GM12878 (cell line): Measurements from ENCODE around the gene RARA. TPM values are rescaled to one million over a fixed set of nuclear protein-coding genes. Genes with fewer than 3 reads are reported as not detected.
A peak's percentile ranks its signal among the peaks of the same experiment; 100 is the strongest.

ENCODE experiments used
- ATAC-seq: fragments of 200-7000 bp; cut with Tn5 transposase; 3 replicates; pipeline ENCODE4 v1.9.1; 2020; ENCODE audit warnings: mild to moderate bottlenecking, moderate library complexity
- BruUV-seq: library from RNA; stranded (reverse); fragments of 400-500 nt; replicated peaks from 2 replicates; lab custom pipeline; 2021; lab: Mats Ljungman, UMichigan
- CTCF ChIA-PET: fragments of 300-600 bp; sonication (Branson Sonifier 250); formaldehyde crosslinking; extraction: SDS; loops from one replicate; lab custom pipeline; 2021; ENCODE audit warnings: inconsistent platforms; lab: Yijun Ruan, JAX
- POLR2A ChIA-PET: fragments of 350-600 bp; formaldehyde crosslinking; extraction: SDS; loops from one replicate; lab custom pipeline; 2021; ENCODE audit warnings: inconsistent platforms; lab: Charles Lee
- RAD21 ChIA-PET: fragments of 300-600 bp; sonication (Branson Sonifier 250); formaldehyde crosslinking; loops from one replicate; lab custom pipeline; 2023; ENCODE audit warnings: antibody characterized with exemption; ENCODE audit not compliant: unreplicated experiment; lab: Charles Lee
- SMC1A ChIA-PET: fragments of 300-600 bp; sonication (Branson Sonifier 250); formaldehyde crosslinking; loops from one replicate; lab custom pipeline; 2023; ENCODE audit not compliant: unreplicated experiment, uncharacterized antibody; lab: Charles Lee
- DNase-seq: peaks from one replicate; pipeline ENCODE4 v3.0.0-alpha.2; 2011; ENCODE audit warnings: low read depth, low spot score
- FAIRE-seq: peaks from 3 replicates; lab custom pipeline; 2011; peaks lifted over from hg19 to GRCh38; lab: Jason Lieb, UNC
- H2AFZ ChIP-seq: 2 replicates; pipeline ENCODE4 v1.6.0; 2011; ENCODE audit warnings: low read depth, low read length, control low read depth; ENCODE audit not compliant: control insufficient read depth
- H3K27ac ChIP-seq: 2 replicates; pipeline ENCODE4 v1.5.1; 2011; ENCODE audit warnings: control low read depth; ENCODE audit not compliant: control insufficient read depth, insufficient read depth
- H3K27me3 ChIP-seq, 2 experiments: replicated peaks in 1 of 2; 2 replicates each; pipeline versions ENCODE4 v1.6.0 to v1.6.1; 2011; ENCODE audit warnings: low read length in 1 of 2; ENCODE audit not compliant: control insufficient read depth in 2 of 2, insufficient read depth in 2 of 2
- H3K36me3 ChIP-seq, 2 experiments: 2 replicates each; pipeline ENCODE4 v1.5.1; 2011; ENCODE audit warnings: low read length in 1 of 2; ENCODE audit not compliant: control insufficient read depth in 2 of 2, insufficient read depth in 2 of 2
- H3K4me1 ChIP-seq: 2 replicates; pipeline ENCODE4 v1.6.1; 2011; ENCODE audit warnings: mild to moderate bottlenecking, low read length, moderate library complexity, mixed read lengths; ENCODE audit not compliant: control insufficient read depth, insufficient read depth
- H3K4me2 ChIP-seq: 2 replicates; pipeline ENCODE4 v1.6.0; 2011; ENCODE audit warnings: control low read depth; ENCODE audit not compliant: control insufficient read depth, insufficient read depth
- H3K4me3 ChIP-seq: fragments of 200-600 bp; sonication (generic); 2 replicates; pipeline ENCODE4 v1.5.1; 2016
- H3K79me2 ChIP-seq: 2 replicates; pipeline ENCODE4 v1.6.0; 2011; ENCODE audit warnings: low read length; ENCODE audit not compliant: control insufficient read depth, insufficient read depth
- H3K9ac ChIP-seq: 2 replicates; pipeline ENCODE4 v1.8.0; 2011; ENCODE audit warnings: low read length, control low read depth, mixed read lengths; ENCODE audit not compliant: control insufficient read depth, insufficient read depth
- H3K9me3 ChIP-seq: replicated peaks from 3 replicates; pipeline ENCODE4 v1.5.1; 2011; ENCODE audit warnings: mild to moderate bottlenecking, low read length; ENCODE audit not compliant: control insufficient read depth, insufficient read depth
- H4K20me1 ChIP-seq: 2 replicates; pipeline ENCODE4 v1.6.0; 2011; ENCODE audit not compliant: control insufficient read depth, insufficient read depth
- CBFB ChIP-seq: IDR thresholded peaks from 2 replicates; pipeline ENCODE4 v1.6.1; 2016; ENCODE audit warnings: antibody characterized with exemption, low read depth
- CBX3 ChIP-seq: fragments of 200-600 bp; sonication (generic); IDR thresholded peaks from 2 replicates; pipeline ENCODE4 v1.6.1; 2016; ENCODE audit warnings: low read depth, borderline replicate concordance
- CBX5 ChIP-seq: sonication (generic); IDR thresholded peaks from 2 replicates; pipeline ENCODE4 v1.6.1; 2016; ENCODE audit warnings: low read depth, moderate library complexity, mild to moderate bottlenecking, inconsistent platforms
- EED ChIP-seq: sonication (generic); IDR thresholded peaks from 2 replicates; pipeline ENCODE4 v1.6.1; 2016; ENCODE audit warnings: antibody characterized with exemption, low read depth
- JUNB ChIP-seq: IDR thresholded peaks from 2 replicates; pipeline ENCODE4 v1.6.1; 2016; ENCODE audit warnings: antibody characterized with exemption, mild to moderate bottlenecking
- SMARCA5 ChIP-seq: fragments of 450-650 bp; IDR thresholded peaks from 2 replicates; pipeline ENCODE4 v1.6.1; 2017; ENCODE audit warnings: mild to moderate bottlenecking
- SUPT20H ChIP-seq: IDR thresholded peaks from 2 replicates; pipeline ENCODE4 v1.6.1; 2011; ENCODE audit warnings: low read depth, mild to moderate bottlenecking, low read length, moderate library complexity, borderline replicate concordance; ENCODE audit not compliant: control insufficient read depth
- TARDBP ChIP-seq: IDR thresholded peaks from 2 replicates; pipeline ENCODE4 v1.6.1; 2016; ENCODE audit warnings: borderline replicate concordance
- ZNF207 ChIP-seq: fragments of 450-650 bp; IDR thresholded peaks from 2 replicates; pipeline ENCODE4 v1.6.1; 2014; ENCODE audit warnings: antibody characterized with exemption, mild to moderate bottlenecking, borderline replicate concordance
- WGBS: methylation state at CpG from one replicate; pipeline ENCODE4 v1.1.6; 2016; ENCODE audit warnings: low lambda C conversion rate; ENCODE audit not compliant: insufficient replicate concordance, insufficient coverage; ENCODE audit errors: missing lambda C conversion rate; 5-methylcytosine and 5-hydroxymethylcytosine counted together
- in situ Hi-C: fragments of 300-500 bp; cut with MboI; formaldehyde crosslinking; loops from 9 replicates; pipeline ENCODE4 v1.14.3; 2018; ENCODE audit warnings: mixed read lengths
- intact Hi-C: fragments of 100-400 bp; cut with micrococcal nuclease; formaldehyde crosslinking; loops from one replicate; pipeline ENCODE4 v1.14.2; 2022; ENCODE audit not compliant: unreplicated experiment
- polyA plus RNA-seq, 11 experiments: library from polyadenylated mRNA; depleted of rRNA in 4 of 11; unstranded in 6 of 11; stranded (reverse) in 5 of 11; fragments of >200 nt; fragmentation: Nextera tagmentation in 4 of 11; fragmentation: Illumina TruSeq in 1 of 11; extraction: Ambion mirVana in 4 of 11; extraction: Trizol in 1 of 11; gene quantifications; 1 replicate in 1 of 11; 2 replicates in 10 of 11; pipeline versions ENCODE4 v1.2.1 to v1.2.3, GENCODE V29; 2011 to 2016; ENCODE audit warnings: inconsistent platforms in 2 of 11, missing spikeins in 2 of 11, low read depth in 1 of 11
- total RNA-seq, 4 experiments: library from RNA; depleted of rRNA in 3 of 4; stranded (reverse); fragments of >200 nt in 3 of 4; fragmentation: Illumina TruSeq in 1 of 4; extraction: Trizol in 1 of 4; gene quantifications; 2 replicates each; pipeline versions ENCODE4 v1.2.1 to v1.2.3, GENCODE V29; 2013 to 2021
- TF ChIP-seq, protein P1 (sequence below): fragments of 150-350 bp; IDR thresholded peaks from 2 replicates; pipeline ENCODE4 v1.6.1; 2014; ENCODE audit warnings: mild to moderate bottlenecking, low read depth, low read length
- TF ChIP-seq, protein P2 (sequence below): fragments of 450-650 bp; IDR thresholded peaks from 2 replicates; pipeline ENCODE4 v1.6.1; 2017; ENCODE audit warnings: antibody characterized with exemption, mild to moderate bottlenecking, moderate library complexity
- TF ChIP-seq, protein P3 (sequence below): fragments of 450-650 bp; IDR thresholded peaks from 2 replicates; pipeline ENCODE4 v1.6.1; 2016; ENCODE audit warnings: mild to moderate bottlenecking, moderate library complexity, borderline replicate concordance
- TF ChIP-seq, protein P4 (sequence below): IDR thresholded peaks from 2 replicates; pipeline ENCODE4 v1.6.1; 2012; ENCODE audit warnings: low read depth, low read length, improper control_type of control experiment

The RARA gene
- total and polyA plus RNA-seq, 10 of the 15 experiments (the other 5 are each of a cell fraction or from before 2014, with no cell fraction given) = 0.13 to 33.6 (median 13.6) TPM

DNA sequence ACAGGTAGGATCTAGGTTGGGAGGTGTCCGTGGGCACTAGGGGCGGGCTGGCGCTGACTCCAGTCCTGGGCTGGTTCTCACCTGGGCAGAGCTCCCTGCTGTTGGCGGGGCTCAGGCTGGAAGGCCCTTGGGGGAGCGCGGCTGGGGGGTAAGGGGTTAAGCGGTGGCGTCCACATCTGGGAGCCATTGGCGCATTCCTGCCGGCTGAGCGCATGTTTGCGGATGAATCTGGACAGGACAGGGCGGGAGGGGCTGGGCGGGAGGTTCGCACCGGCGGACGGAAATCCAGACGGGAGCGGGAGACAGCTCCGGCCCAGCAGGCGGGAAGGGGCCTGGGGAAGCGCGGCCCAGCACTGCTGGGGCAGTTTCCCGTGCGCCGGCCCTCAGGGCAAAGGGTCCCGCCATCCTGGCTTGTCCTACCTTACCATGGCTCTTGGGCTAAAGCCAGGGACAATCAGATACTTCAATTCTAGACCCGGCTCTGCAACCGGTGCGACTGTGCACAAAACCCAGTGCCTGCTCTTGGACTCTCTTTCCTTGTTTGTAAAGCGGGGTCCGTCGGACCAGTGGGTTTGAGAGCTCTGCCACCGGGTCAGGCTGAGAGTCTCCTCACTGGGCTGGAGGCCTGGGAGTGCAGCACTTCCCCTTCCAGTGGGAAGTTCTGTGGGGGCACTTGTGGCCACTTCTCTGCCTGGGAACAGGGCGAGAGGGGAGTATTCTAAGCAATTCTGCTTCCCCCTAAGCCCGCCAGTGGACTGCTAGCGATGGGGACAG lies 7.8 kb downstream of the RARA start:
- peaks cover 51% of the 10 kb centered on the region for H3K4me1 ChIP-seq
- H3K36me3 ChIP-seq = no peaks in the 10 kb centered on the region; a peak in 1 of 4 replicates
- H3K4me2 ChIP-seq = peak overlapping the region; percentile 100; the same call in 1 of the 2 replicates
- no peak for TF ChIP-seq ZNF207
- TF ChIP-seq SMARCA5 = no peak
- no peak for TF ChIP-seq CBFB
- TF ChIP-seq, protein P1, sequence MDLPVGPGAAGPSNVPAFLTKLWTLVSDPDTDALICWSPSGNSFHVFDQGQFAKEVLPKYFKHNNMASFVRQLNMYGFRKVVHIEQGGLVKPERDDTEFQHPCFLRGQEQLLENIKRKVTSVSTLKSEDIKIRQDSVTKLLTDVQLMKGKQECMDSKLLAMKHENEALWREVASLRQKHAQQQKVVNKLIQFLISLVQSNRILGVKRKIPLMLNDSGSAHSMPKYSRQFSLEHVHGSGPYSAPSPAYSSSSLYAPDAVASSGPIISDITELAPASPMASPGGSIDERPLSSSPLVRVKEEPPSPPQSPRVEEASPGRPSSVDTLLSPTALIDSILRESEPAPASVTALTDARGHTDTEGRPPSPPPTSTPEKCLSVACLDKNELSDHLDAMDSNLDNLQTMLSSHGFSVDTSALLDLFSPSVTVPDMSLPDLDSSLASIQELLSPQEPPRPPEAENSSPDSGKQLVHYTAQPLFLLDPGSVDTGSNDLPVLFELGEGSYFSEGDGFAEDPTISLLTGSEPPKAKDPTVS = no peak
- no peak for TF ChIP-seq TARDBP
- TF ChIP-seq, protein P2, sequence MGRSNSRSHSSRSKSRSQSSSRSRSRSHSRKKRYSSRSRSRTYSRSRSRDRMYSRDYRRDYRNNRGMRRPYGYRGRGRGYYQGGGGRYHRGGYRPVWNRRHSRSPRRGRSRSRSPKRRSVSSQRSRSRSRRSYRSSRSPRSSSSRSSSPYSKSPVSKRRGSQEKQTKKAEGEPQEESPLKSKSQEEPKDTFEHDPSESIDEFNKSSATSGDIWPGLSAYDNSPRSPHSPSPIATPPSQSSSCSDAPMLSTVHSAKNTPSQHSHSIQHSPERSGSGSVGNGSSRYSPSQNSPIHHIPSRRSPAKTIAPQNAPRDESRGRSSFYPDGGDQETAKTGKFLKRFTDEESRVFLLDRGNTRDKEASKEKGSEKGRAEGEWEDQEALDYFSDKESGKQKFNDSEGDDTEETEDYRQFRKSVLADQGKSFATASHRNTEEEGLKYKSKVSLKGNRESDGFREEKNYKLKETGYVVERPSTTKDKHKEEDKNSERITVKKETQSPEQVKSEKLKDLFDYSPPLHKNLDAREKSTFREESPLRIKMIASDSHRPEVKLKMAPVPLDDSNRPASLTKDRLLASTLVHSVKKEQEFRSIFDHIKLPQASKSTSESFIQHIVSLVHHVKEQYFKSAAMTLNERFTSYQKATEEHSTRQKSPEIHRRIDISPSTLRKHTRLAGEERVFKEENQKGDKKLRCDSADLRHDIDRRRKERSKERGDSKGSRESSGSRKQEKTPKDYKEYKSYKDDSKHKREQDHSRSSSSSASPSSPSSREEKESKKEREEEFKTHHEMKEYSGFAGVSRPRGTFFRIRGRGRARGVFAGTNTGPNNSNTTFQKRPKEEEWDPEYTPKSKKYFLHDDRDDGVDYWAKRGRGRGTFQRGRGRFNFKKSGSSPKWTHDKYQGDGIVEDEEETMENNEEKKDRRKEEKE = no peak
- no peak for TF ChIP-seq CBX3
- TF ChIP-seq EED = no peak
- TF ChIP-seq, protein P3, sequence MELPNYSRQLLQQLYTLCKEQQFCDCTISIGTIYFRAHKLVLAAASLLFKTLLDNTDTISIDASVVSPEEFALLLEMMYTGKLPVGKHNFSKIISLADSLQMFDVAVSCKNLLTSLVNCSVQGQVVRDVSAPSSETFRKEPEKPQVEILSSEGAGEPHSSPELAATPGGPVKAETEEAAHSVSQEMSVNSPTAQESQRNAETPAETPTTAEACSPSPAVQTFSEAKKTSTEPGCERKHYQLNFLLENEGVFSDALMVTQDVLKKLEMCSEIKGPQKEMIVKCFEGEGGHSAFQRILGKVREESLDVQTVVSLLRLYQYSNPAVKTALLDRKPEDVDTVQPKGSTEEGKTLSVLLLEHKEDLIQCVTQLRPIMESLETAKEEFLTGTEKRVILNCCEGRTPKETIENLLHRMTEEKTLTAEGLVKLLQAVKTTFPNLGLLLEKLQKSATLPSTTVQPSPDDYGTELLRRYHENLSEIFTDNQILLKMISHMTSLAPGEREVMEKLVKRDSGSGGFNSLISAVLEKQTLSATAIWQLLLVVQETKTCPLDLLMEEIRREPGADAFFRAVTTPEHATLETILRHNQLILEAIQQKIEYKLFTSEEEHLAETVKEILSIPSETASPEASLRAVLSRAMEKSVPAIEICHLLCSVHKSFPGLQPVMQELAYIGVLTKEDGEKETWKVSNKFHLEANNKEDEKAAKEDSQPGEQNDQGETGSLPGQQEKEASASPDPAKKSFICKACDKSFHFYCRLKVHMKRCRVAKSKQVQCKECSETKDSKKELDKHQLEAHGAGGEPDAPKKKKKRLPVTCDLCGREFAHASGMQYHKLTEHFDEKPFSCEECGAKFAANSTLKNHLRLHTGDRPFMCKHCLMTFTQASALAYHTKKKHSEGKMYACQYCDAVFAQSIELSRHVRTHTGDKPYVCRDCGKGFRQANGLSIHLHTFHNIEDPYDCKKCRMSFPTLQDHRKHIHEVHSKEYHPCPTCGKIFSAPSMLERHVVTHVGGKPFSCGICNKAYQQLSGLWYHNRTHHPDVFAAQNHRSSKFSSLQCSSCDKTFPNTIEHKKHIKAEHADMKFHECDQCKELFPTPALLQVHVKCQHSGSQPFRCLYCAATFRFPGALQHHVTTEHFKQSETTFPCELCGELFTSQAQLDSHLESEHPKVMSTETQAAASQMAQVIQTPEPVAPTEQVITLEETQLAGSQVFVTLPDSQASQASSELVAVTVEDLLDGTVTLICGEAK = no peak
- TF ChIP-seq CBX5 = no peak
- TF ChIP-seq SUPT20H = no peak
- TF ChIP-seq, protein P4, sequence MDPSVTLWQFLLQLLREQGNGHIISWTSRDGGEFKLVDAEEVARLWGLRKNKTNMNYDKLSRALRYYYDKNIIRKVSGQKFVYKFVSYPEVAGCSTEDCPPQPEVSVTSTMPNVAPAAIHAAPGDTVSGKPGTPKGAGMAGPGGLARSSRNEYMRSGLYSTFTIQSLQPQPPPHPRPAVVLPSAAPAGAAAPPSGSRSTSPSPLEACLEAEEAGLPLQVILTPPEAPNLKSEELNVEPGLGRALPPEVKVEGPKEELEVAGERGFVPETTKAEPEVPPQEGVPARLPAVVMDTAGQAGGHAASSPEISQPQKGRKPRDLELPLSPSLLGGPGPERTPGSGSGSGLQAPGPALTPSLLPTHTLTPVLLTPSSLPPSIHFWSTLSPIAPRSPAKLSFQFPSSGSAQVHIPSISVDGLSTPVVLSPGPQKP = no peak
- TF ChIP-seq JUNB = no peak
- in situ Hi-C loops (no loop called here), intact Hi-C loops (loop anchor here (10.0 kb wide), 1 partner anchor 98 kb away; the partner anchor contains the start of gene TOP2A)
- DNase-seq (no peak), FAIRE-seq (no peak), ATAC-seq (no peak)
- H3K4me3 ChIP-seq = peak overlapping the region; percentile 91; the same call in 1 of the 2 replicates
- no peak overlapping the region for H3K9ac ChIP-seq
- no peaks in the 10 kb centered on the region for H4K20me1 ChIP-seq
- H3K9me3 ChIP-seq = no peaks in the 10 kb centered on the region
- ChIA-PET RAD21 (interaction anchor here (0.6 to 12.6 kb wide), 7 partner anchors 7 to 95 kb away, joined by 3 to 156 read pairs (median 6); partner anchors contain the start of genes CDC6 and RARA), POLR2A (interaction anchor here (0.6 to 1.3 kb wide), 7 partner anchors 8 to 216 kb away, joined by 3 to 18 read pairs (median 3); partner anchors contain the start of genes CDC6 and RARA), CTCF (interaction anchor here (0.9 to 8.4 kb wide), 14 partner anchors 7 to 218 kb away, joined by 3 to 90 read pairs (median 4); partner anchors contain the start of genes CDC6, RARA and TOP2A), SMC1A (interaction anchor here (0.8 to 1.8 kb wide), 5 partner anchors 9 to 39 kb away, joined by 3 to 20 read pairs (median 5); partner anchors contain the start of gene RARA)
- H3K27me3 ChIP-seq = no peaks in the 10 kb centered on the region
- H3K27ac ChIP-seq = no peak overlapping the region
- H3K79me2 ChIP-seq = peaks cover 39% of the 10 kb centered on the region
- 81% methylated on average over 26 of the region's 38 CpGs for WGBS
- no peak overlapping the region for H2AFZ ChIP-seq
- BruUV-seq = no TSS peak
